ENCODE results near the gene ASCL1.

ASCL1 gene

DNA sequence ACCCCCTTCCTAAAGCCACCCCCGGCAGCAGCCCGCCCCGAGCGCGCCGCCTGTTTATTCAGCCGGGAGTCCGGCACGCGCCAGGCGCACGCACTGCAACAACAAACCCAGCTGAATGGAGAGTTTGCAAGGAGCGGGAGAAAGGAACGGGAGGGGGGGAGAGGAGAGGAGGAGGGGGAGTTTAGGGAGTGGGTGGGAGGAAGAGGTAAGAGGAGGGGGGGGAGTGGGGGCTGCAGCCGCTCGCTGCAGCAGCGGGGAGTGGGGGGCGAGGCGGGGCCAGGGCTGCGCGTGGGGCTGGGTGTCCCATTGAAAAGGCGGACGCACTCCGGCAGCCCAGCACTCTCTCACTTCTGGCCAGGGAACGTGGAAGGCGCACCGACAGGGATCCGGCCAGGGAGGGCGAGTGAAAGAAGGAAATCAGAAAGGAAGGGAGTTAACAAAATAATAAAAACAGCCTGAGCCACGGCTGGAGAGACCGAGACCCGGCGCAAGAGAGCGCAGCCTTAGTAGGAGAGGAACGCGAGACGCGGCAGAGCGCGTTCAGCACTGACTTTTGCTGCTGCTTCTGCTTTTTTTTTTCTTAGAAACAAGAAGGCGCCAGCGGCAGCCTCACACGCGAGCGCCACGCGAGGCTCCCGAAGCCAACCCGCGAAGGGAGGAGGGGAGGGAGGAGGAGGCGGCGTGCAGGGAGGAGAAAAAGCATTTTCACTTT lies at the start of gene ASCL1:
Gene ASCL1 (plus strand): TSS at position 336 of the 712 bp plus-strand sequence. CDS start 571 bp downstream, outside the sequence.
- DNase-seq (ENCODE audit: insufficient read length, low spot score) (no peak), FAIRE-seq (no peak)

DNA sequence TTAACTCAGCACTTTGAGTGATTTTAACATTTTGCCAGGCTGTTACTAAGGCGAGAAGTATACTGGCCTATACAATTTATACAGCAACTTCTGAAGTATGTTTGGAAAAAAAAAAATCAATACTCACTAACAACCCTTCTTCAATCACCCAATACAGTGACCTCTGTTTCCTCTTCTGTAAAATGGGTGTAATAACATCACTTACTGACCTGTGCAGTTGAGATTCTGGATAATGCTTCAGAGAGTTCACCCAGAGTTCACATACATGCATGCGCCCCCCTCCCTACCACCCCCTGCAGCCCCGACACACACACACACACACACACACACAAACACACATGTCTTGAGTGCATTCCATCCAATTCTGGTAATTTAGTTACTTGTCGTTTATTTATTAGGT lies 49.6 kb upstream of the ASCL1 start:
- DNase-seq (ENCODE audit: insufficient read length, low spot score) (no peak), FAIRE-seq (no peak)

DNA sequence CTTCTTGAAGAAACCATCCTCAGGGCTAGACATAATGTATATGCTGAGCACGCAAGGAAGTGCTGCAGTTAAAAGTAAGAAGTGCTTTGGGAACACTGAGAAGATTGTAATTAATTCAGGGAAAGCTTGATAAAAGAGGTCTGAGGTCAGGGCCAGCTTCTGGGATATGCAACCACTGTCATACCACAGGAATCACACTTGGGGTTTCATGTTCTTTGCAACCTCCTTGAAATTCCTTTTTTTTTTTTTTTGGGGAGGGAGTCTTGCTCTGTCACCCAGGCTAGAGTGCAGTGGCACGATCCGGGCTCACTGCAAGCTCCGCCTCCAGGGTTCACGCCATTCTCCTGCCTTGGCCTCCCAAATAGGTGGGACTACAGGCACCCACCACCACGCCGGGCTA lies 47.3 kb upstream of the ASCL1 start:
- DNase-seq (ENCODE audit: insufficient read length, low spot score) (no peak), FAIRE-seq (no peak)

DNA sequence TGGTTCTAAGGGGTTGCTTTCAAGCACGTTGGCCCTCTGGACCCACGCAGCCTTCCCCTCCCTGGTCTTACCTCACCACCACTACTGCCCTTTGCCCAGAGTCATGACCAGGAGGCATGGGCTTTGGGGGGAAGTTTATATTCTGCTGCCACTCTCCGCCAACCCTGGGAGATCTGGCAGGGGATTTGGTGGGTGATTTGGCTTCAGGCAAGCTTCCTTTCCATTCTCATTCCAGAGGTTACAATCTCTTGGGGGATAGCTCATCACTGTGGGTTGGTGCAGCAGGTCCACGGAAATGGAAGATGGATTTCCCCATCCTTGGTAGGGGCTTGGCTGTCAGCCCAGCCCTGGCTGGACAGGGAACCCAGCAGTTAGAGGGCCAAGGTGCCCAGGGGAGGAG lies 46.7 kb upstream of the ASCL1 start:
- FAIRE-seq (no peak), DNase-seq (ENCODE audit: insufficient read length, low spot score) (no peak)

DNA sequence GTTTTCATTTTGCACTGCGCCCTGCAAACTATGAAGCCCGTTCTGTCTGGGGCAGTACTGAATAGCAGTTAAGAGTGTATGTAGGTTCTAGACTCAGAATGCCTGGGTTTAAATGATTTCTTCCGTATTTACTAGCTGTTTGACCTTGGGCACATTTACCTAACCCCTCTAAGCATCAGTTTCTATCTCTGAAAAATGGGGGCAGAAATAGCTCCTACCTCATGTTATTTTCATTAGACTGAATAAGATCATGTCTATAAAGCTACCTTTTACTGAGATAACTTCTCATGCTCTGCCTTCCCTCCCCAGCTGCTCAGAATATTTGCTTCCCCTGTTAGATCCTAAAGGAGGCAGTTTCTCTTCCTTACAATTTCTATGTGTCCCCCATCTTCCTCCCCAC lies 46.2 kb upstream of the ASCL1 start:
- DNase-seq (ENCODE audit: insufficient read length, low spot score) (no peak), FAIRE-seq (no peak)

DNA sequence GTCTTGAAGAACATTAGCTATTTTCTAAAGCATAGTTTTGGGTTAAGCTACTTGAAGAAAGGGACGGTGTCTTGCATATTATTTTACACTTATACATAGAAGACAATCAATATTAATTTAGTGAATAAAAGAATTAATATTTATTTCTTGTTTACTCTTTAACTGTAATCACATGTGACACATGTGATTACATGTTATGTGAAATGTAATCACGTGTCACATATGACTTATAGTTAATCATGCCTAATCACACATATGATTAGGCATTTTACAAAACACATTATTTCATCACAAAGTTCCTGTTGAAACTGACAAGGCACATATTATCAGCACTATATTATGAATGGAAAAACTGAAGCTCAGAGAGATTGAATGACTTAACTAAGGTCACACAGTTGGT lies 45.2 kb upstream of the ASCL1 start:
- no peak for FAIRE-seq

DNA sequence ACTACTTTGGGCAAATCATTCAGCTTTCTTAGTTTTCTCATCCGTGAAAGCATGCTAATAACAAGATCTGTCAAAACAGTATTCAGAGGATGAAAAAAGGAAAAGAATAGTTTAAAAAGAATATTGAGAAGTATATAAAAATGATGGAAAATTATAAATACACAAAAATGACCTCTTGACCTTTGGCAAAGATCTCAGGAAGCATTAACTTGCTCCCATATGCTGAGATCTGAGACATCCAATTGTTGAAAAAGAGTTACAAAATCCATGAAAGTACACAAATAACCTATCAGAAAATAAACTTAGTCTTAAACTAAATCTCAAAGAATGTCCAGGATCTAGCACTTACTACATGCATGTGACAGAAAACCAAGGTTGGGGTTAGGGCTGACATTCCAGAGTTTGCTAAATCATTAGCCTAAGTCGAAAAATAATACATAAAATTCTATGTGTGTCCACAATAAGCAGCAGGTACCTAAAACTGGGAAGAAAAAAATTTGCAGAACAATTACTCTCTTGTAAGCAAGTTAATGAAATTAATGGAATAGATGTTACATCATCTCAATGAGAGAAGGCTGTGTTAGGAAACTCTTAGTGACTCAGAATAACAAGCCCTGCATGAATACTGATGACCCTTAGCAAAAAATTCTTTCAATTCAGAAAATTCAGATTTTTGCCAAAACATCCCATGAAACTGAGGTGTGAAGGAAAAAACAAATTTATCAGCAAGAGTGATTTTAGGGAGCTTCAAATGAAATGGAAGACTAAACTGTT lies 43.8 kb upstream of the ASCL1 start:
- no peak for DNase-seq (ENCODE audit: insufficient read length, low spot score)
- FAIRE-seq, result no peak

More for the DNA sequence above, 45.2 kb upstream of the ASCL1 start:
- DNase-seq (ENCODE audit: insufficient read length, low spot score), result no peak

DNA sequence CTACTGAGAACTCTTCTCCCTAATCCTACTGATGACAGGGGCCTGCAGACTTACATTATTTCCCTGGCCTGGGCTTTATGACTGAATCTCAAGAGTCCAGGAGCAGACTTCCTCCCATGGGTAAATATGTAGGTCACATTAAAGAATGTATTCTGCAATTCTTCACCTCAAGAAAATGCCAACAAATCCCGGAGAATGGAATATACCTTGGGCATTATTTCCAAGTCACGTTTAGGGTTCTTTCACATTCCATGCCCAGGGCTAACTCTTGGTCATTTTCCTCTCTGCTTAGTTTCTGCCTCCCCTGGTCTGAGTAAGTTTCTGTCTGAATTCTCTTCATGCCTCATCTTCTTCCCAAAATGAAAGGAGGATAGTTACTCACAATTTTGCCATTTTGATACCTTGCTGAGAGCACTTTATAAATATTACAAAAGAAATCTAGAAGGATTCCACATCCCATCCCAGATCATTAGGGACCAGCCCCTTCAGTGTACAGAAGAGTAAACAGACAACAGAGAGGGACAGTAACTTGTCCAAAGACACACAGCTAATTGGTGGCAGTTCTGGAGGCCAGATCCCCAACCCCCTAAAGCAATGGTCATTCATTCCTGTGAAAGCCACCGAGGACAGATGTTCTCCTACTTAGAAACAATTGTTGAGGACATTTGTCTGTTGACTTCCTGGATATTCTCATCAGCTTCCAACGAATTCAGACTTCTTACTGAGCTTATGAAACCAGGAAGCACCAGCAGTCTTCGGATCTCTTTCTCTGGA lies 41.0 kb upstream of the ASCL1 start:
- no peak for FAIRE-seq

DNA sequence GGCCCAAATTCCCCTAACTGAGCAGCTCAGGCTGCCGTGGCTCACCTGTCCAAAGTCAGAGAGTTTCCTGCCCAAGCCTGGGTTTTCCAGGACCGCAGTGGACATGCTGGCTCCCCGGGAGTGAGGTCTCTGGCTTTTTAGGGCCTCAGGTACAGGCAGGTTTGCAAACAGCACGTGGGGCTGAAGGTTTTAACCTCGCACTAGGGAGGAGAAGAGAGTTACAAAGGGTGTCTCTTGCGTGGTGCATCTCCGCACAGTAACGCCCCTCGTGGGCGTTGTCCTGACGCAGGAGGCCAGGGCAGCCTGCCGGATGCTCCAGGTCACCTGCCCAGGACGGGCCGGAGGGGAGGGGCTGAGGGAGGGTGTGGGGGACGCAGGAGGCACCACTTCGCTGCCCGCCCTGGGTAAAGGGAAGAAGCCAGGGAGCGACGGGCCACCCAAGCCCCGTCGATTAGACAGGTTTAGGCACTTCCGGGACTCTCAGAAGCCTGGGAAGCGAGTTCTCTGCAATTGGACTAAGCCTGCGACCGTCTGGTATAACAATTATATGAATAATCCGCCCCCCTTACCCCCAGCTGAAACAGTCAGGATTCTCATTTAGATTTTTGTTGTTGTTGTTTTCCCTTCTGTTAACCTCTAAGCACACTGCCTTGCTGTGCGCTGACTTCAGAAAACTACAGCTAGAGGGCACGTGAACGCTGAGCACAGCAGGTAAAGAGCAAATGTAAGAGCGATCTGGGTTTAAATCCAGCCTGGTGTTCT lies 40.3 kb upstream of the ASCL1 start, which contains the start of gene PAH:
Gene PAH (minus strand): TSS at position 219 of the 762 bp plus-strand sequence. CDS start 114 bp downstream, at position 105.
- FAIRE-seq (no peak), DNase-seq (ENCODE audit: insufficient read length, low spot score) (no peak)

More for the DNA sequence above, 41.0 kb upstream of the ASCL1 start:
- no peak for DNase-seq (ENCODE audit: insufficient read length, low spot score)

DNA sequence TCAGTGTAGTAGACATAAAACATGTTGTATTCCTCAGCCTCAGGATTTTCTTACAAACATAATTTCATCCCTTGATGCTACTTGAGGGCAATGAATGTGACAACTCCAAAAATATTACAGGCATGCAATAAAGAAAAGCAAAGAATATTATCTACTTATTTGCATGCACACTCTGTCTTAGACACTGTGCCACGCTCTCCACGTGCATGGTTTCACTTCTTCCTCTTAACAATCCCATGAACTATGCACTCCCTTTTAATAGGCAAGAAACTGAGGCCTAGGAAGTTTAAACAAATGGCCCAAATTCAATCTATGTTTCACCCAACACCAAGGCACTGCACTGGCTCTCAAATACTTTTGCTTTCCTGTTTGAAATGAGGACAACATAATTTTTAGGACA lies 38.6 kb upstream of the ASCL1 start:
- no peak for DNase-seq (ENCODE audit: insufficient read length, low spot score)
- no peak for FAIRE-seq

DNA sequence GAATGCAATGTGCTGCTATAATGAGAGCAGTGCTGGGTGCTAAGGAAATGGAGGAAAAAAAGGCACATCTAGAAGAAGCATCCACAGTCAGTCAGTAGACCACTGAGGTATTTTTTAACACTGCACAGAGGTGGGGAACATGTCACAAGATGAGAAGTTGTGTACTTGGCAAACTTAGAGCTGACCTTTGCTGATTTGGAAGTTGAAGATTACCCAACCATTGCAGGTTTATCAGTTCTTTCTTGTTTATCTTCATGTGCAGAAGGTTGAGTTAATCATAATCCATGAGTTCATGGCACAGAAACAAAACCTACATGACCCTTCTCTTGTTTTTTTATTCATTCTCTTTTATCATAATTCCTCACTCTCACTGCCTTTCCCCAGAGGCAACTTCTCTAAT lies 37.2 kb upstream of the ASCL1 start:
- no peak for FAIRE-seq
- no peak for DNase-seq (ENCODE audit: insufficient read length, low spot score)

DNA sequence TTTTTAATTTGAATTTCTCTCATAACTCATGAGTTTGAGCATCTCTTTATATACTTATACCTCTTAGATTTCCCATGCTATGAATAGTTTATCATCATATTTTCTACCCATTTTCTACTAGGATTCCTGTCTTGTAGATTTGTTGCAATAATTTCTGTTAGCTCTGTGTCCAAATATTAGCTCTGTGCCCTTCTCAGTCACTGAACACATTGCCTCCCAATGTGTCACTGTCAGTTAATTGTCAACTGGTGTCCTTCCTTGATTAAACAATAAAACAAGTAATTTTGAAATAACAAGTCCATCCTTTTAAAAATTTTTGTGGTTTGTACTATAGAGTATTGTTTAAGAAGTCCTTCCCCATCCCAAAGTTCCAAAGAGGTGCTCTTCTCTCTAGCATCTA lies 36.2 kb upstream of the ASCL1 start:
- DNase-seq (ENCODE audit: insufficient read length, low spot score) (no peak), FAIRE-seq (no peak)

DNA sequence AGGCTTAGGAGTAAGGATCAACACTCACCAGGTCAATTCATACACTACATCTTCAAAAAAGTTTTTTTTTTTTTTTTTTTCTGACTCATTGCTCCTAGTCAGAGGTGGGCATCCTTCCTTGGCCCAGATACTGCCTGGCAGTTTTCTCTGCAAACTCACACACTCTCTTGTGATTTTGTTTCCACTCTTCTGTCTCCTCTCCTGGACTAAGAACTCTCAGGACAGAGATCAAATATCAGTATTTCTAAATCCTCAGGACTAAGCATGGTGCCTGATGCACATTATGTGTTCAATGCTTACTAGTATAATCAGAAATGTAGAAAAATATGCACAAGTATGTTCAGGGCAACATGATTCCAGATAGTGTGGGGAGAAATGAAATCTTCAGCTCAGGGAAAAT lies 30.3 kb upstream of the ASCL1 start:
- FAIRE-seq, result no peak

DNA sequence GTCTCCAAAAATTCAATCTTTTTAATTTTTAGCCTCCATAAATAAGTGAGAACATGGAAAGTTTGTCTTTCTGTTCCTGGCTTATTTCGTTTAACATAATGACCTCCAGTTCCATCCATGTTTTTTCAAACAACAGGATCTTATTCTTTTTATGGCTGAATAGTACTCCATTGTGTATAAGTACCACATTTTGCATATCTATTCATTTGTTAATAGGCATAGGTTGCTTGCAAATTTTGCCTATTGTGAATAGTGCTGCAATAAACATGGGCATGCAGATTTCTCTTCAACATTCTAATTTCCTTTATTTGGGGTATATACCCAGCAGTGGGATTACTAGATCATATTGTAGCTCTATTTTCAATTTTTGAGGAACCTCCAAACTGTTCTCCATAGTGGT lies 24.3 kb upstream of the ASCL1 start:
- no peak for DNase-seq (ENCODE audit: insufficient read length, low spot score)
- FAIRE-seq, result no peak

More for the DNA sequence above, 30.3 kb upstream of the ASCL1 start:
- DNase-seq (ENCODE audit: insufficient read length, low spot score), result no peak

DNA sequence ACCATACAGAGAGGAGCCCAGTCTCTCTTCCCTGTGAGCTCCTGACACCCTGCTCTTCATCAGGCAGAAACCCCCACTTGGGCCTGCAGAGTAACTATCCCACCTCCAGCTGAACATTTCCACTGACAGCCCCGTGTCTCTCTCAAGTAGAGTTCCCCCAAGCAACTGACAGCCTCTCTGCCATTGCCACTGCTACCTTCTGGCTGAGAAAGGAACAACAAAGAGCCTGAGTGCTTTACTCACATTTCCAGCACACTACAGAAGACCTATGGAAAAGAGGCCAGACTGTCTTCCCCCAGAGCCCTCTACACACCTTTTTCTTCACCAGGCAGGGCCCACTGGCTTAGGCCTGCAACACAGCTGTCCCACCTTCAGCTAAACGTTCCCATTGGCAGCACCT lies 18.4 kb upstream of the ASCL1 start:
- FAIRE-seq (no peak), DNase-seq (ENCODE audit: insufficient read length, low spot score) (no peak)

DNA sequence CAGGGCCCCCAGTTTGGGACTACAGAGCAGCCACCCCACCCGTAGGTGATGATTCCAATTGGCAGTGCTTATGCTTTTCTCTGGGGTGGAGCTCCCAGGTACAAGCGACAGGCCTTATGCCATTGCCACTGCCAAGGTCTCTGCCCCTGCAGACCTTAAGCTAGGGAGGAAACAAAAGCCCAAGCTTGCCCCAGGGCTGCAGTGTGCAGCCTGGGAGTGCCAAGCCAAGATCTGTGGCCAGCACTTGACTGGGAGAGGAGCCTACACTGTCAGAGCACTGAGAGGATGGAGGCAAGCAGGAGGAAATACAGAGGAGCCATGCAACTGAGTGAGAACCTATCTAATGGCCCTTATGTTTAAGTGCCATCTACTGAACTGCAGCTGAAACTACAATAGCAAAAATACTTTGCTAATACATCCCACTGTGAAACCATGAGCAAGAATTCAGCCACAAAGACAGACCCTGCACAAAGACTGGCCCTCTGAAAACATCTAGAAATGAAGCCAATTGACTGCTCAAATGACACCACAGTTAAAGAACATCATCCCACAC lies 17.7 kb upstream of the ASCL1 start:
- no peak for FAIRE-seq
- no peak for DNase-seq (ENCODE audit: insufficient read length, low spot score)

DNA sequence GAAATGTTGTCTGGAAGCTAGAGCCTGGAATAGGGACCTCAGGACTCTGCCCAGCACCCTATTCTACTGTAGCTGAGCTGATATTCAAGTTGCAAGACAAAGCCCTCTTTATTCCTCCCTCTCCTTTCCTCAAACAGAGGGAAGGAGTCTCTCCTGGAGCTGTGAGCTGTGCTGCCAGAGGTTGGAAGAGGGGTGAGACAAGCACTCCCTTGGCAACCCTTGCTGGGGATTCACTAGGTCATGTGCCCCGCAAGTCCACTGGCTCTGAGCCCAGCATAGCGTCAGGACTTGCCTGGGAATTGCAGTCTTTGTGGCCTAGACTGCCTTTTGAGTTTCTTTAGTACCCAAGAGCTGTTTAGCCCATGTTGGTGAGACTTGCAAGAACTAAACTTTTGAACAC lies 11.4 kb upstream of the ASCL1 start:
- DNase-seq (ENCODE audit: insufficient read length, low spot score) (no peak), FAIRE-seq (no peak)

DNA sequence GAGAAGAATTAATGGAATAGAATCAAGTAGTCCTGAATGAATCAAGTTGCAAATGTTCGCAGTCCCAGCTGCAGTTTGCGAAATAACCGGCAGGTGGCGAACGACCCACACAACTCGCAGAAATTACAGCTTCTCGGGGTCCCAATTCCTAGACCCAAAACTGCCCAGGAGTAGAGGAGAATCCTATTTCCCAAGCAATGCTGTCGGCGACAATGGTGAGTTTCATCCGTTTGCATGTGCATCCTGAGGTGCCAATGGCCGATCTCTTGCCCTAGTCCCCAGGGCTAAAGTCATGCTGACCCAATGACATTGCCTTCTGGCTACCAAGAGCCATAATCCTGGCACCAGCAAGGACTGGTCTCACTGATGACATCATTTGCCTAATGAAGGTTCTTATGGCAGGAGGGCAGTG lies 8.5 kb upstream of the ASCL1 start:
- DNase-seq (ENCODE audit: insufficient read length, low spot score) (peak; percentile 32), FAIRE-seq (no peak)

DNA sequence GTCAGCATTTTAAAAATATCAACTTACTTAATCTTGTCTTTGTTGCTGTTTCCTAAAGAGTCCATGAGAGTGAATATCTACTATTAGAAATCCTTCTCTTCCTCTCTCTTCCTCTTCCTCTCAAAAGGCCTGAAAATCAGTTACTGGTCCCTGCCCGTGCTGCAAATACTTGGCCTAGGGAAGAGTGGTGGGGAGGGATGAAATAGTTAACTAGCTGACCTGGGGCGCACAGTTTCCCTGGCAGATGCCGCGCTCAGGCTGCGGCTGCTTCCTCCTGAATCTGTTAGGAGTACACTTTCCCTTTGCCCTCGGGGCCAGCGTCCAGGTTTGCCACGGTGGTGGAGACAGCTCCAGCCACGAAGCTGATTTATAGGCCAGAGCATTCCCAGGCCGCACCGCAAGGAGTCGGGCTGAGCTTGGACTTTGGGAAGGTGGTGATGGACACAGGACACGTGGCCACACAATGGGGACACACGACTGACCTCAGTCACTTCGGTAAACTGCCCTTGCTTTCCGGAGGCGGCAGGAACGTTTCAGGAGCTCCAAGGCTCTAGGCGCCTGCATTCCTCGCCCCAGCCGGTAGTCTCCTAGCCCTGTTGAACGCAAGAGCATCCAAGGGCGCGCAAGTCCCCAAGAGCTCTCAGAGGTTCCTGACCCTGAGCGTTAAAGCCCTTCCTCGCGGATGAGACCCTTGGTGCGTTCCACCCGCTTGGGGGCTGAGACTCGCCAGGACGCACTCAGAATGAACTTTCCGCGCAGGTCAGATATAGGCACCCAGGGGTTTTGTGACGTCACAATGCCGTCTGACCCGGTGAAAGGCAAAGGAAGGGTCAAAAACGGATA lies 7.1 kb upstream of the ASCL1 start:
- FAIRE-seq (no peak), DNase-seq (ENCODE audit: insufficient read length, low spot score) (no peak)
